B cell (primary cell): Measurements from ENCODE around the gene USP36.

Experiments used
- CTCF ChIP-seq: fragments of 200-600 bp; IDR thresholded peaks from one replicate; pipeline ENCODE4 v1.8.0; 2022; ENCODE audit warnings: antibody characterized with exemption, mild to moderate bottlenecking
- EZH2 ChIP-seq: IDR thresholded peaks from 2 replicates; pipeline ENCODE4 v1.6.1; 2012; ENCODE audit warnings: borderline replicate concordance, low read depth, mild to moderate bottlenecking, moderate library complexity, low read length; ENCODE audit not compliant: insufficient read depth, poor library complexity, severe bottlenecking

GRCh38 chr17:78802008-78802407 is 38.6 kb downstream of the USP36 start:
- no peak for TF ChIP-seq CTCF
- no peak for TF ChIP-seq EZH2
